GM18498 (cell line): ENCODE data around the gene ELN.
"Not testable (repeated sequence)": the region's sequence is repeated elsewhere in the genome, so short reads cannot be mapped to it uniquely, and the experiment has no call there.

Experiments used
- ATAC-seq: cut with Tn5 transposase; IDR thresholded peaks from one replicate; pipeline ENCODE4 v1.9.1; 2021; ENCODE audit warnings: mild to moderate bottlenecking, moderate library complexity; ENCODE audit not compliant: unreplicated experiment

ELN gene

GRCh38 chr7:74027683-74028320 is at the start of gene ELN:
TSS of gene ELN (plus strand) at chr7:74028173. CDS start at chr7:74028188, 15 bp downstream.
- ATAC-seq: no peak

GRCh38 chr7:73978661-73979563 is 49.1 kb upstream of the ELN start:
- ATAC-seq: no peak

GRCh38 chr7:73979656-73980055 is 48.3 kb upstream of the ELN start:
- not testable (repeated sequence) for ATAC-seq

- ATAC-seq: no peak
Observed at GRCh38 chr7:73980206-73980605, 47.8 kb upstream of the ELN start.

GRCh38 chr7:73981933-73982332 is 46.0 kb upstream of the ELN start:
- no peak for ATAC-seq

GRCh38 chr7:73983437-73984164 is 44.4 kb upstream of the ELN start:
- no peak for ATAC-seq

GRCh38 chr7:73984481-73985205 is 43.3 kb upstream of the ELN start:
- no peak for ATAC-seq

- no peak for ATAC-seq
Observed at GRCh38 chr7:73985737-73986141, 42.2 kb upstream of the ELN start.

GRCh38 chr7:73986158-73986631 is 41.8 kb upstream of the ELN start:
- ATAC-seq: no peak

GRCh38 chr7:73987298-73987697 is 40.7 kb upstream of the ELN start:
- no peak for ATAC-seq

- ATAC-seq: no peak
Observed at GRCh38 chr7:73988197-73988596, 39.8 kb upstream of the ELN start.

- no peak for ATAC-seq
Observed at GRCh38 chr7:73991522-73992100, 36.4 kb upstream of the ELN start.

GRCh38 chr7:73992101-73992562 is 35.8 kb upstream of the ELN start:
- ATAC-seq: no peak

GRCh38 chr7:73994023-73994422 is 34.0 kb upstream of the ELN start:
- no peak for ATAC-seq

GRCh38 chr7:73994761-73995160 is 33.2 kb upstream of the ELN start:
- ATAC-seq: no peak

GRCh38 chr7:73995330-73995729 is 32.6 kb upstream of the ELN start:
- no peak for ATAC-seq

- no peak for ATAC-seq
Observed at GRCh38 chr7:73995821-73996511, 32.0 kb upstream of the ELN start.

- ATAC-seq: no peak
Observed at GRCh38 chr7:73997056-73997455, 30.9 kb upstream of the ELN start.

- no peak for ATAC-seq
Observed at GRCh38 chr7:73999664-74000435, 28.1 kb upstream of the ELN start.
